ENCODE measurements around the gene GK2.

- TF ChIP-seq CTCF (IDR thresholded peaks at IDR 0.05) = no peak
- TF ChIP-seq POLR2AphosphoS5 (IDR thresholded peaks at IDR 0.05; ENCODE audit: low read depth, low read length) = no peak
Measured at GRCh38 chr4:79446145-79446544, 38.1 kb upstream of the GK2 start.
